Stimulated activated CD8-positive, alpha-beta memory T cell treated with anti-CD3 and anti-CD28 coated beads, Interleukin-4, amount 100 ng/mL, for 1 hour (primary cell): Measurements from ENCODE around the gene EPS8L3.
"Not testable (repeated sequence)": the region's sequence is repeated elsewhere in the genome, so short reads cannot be mapped to it uniquely, and the experiment has no call there.

Experiments
- DNase-seq, 2 donors: peaks; one replicate each; pipeline ENCODE4 v3.0.0-alpha.2; 2020; ENCODE audit warnings: low read depth in 2 of 2, low spot score in 1 of 2

EPS8L3 gene

GRCh38 chr1:109711593-109712320 lies 52.0 kb downstream of the EPS8L3 start, which contains the start of gene GSTM5:
TSS of gene GSTM5 (plus strand) at chr1:109712251. CDS start at chr1:109712313, 62 bp downstream.
- not testable (repeated sequence) for DNase-seq

- not testable (repeated sequence) for DNase-seq
Observed at GRCh38 chr1:109709822-109710221, 53.9 kb downstream of the EPS8L3 start.

- not testable (repeated sequence) for DNase-seq
Observed at GRCh38 chr1:109708949-109709348, 54.8 kb downstream of the EPS8L3 start.

- no peak for DNase-seq
Observed at GRCh38 chr1:109705411-109705810, 58.3 kb downstream of the EPS8L3 start.

- no peak for DNase-seq
Observed at GRCh38 chr1:109704173-109704572, 59.5 kb downstream of the EPS8L3 start.

GRCh38 chr1:109702940-109703339 lies 60.8 kb downstream of the EPS8L3 start:
- DNase-seq: not testable (repeated sequence)
